Astrocyte (in vitro differentiated cells and primary cell): ENCODE data around the gene ALPP.

Experiments
- CTCF ChIP-seq: IDR thresholded peaks from 2 replicates; pipeline ENCODE4 v1.5.1; 2011; ENCODE audit warnings: low read depth, mild to moderate bottlenecking, inconsistent platforms, low read length, moderate library complexity; ENCODE audit not compliant: insufficient read depth
- EZH2 ChIP-seq: IDR thresholded peaks from 2 replicates; pipeline ENCODE4 v1.6.1; 2012; ENCODE audit warnings: mild to moderate bottlenecking, low read length, inconsistent platforms; ENCODE audit not compliant: insufficient read depth

DNA sequence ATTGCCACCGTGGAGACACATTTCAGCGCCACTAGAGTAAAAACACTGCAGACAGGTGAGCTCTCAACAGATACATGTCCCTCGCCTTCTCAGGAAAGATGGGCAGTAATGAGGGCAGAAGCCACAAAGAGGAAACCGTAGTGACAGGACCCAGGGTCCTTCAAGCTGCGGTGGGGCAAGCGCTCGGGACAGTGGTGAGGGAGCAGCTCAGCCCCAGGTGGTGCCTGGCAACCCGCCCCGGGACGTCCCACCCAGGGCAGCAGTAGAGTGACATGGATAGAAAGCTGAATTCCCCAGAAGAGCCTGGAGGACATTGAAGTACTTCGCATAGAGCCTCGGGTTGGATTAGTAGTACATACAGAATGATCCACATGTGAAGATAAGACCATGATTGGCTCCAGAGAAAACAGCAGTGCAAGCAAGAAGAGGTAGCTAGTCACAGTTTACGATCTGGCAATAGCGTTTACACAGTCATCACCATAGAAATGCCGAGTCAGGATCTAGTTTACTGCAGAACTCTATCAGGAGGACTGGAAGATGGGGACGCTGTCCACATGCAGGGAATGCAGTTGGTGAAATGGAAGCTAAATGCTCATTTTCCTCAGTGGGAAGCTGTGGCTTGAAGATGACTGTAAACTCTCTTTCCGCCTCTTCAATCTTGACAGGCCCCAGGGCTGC lies 37.4 kb upstream of the ALPP start:
- TF ChIP-seq CTCF = no peak
- no peak for TF ChIP-seq EZH2
